ENCODE measurements around the gene TRIM38.
A peak's percentile ranks its signal among the peaks of the same experiment; 100 is the strongest.

TRIM38 gene

GRCh38 chr6:26025894-26026832 is 63.6 kb downstream of the TRIM38 start:
- Histone ChIP-seq H3K27ac (ENCODE audit: low read depth, low read length) (peak overlapping the region; percentile 93), H3K4me1 (ENCODE audit: control insufficient read depth in 1 of 2, insufficient read depth in 2 of 2, low read length in 2 of 2) (peaks cover 14 to 22% of the 10 kb centered on the region in 2 donors), H3K4me3 (ENCODE audit: low read depth in 1 of 2, low read length in 2 of 2) (peak overlapping the region; percentile 78 to 90), H3K9me3 (ENCODE audit: control insufficient read depth in 1 of 2, low read length in 2 of 2) (no peaks in the 10 kb centered on the region), H3K9ac (ENCODE audit: low read depth in 1 of 2, low read length in 2 of 2) (peak overlapping the region; percentile 85 to 91), H3K36me3 (ENCODE audit: control insufficient read depth in 1 of 2, insufficient read depth in 2 of 2, low read length in 2 of 2) (no peaks in the 10 kb centered on the region), H3K27me3 (ENCODE audit: control insufficient read depth in 1 of 2, insufficient read depth in 2 of 2, low read length in 2 of 2) (no peaks in the 10 kb centered on the region)

GRCh38 chr6:26026833-26027490 is 64.4 kb downstream of the TRIM38 start:
- H3K9ac ChIP-seq (ENCODE audit: low read depth in 1 of 2, low read length in 2 of 2), result peak overlapping the region; percentile 85 to 91

GRCh38 chr6:26027491-26028211 is 65.0 kb downstream of the TRIM38 start:
- Histone ChIP-seq H3K9me3 (ENCODE audit: control insufficient read depth in 1 of 2, low read length in 2 of 2) (no peaks in the 10 kb centered on the region), H3K36me3 (ENCODE audit: control insufficient read depth in 1 of 2, insufficient read depth in 2 of 2, low read length in 2 of 2) (no peaks in the 10 kb centered on the region), H3K4me1 (ENCODE audit: control insufficient read depth in 1 of 2, insufficient read depth in 2 of 2, low read length in 2 of 2) (peaks cover 15 to 27% of the 10 kb centered on the region in 2 donors), H3K4me3 (ENCODE audit: low read depth in 1 of 2, low read length in 2 of 2) (peak overlapping the region; percentile 78 to 90), H3K27me3 (ENCODE audit: control insufficient read depth in 1 of 2, insufficient read depth in 2 of 2, low read length in 2 of 2) (no peaks in the 10 kb centered on the region), H3K27ac (ENCODE audit: low read depth, low read length) (peak overlapping the region; percentile 46), H3K9ac (ENCODE audit: low read depth in 1 of 2, low read length in 2 of 2) (peak overlapping the region; percentile 85 to 91)

More at GRCh38 chr6:26026833-26027490, 64.4 kb downstream of the TRIM38 start:
- Histone ChIP-seq H3K4me1 (ENCODE audit: control insufficient read depth in 1 of 2, insufficient read depth in 2 of 2, low read length in 2 of 2) (peaks cover 10 to 29% of the 10 kb centered on the region in 2 donors), H3K27me3 (ENCODE audit: control insufficient read depth in 1 of 2, insufficient read depth in 2 of 2, low read length in 2 of 2) (no peaks in the 10 kb centered on the region), H3K9me3 (ENCODE audit: control insufficient read depth in 1 of 2, low read length in 2 of 2) (no peaks in the 10 kb centered on the region), H3K36me3 (ENCODE audit: control insufficient read depth in 1 of 2, insufficient read depth in 2 of 2, low read length in 2 of 2) (no peaks in the 10 kb centered on the region), H3K4me3 (ENCODE audit: low read depth in 1 of 2, low read length in 2 of 2) (peak overlapping the region; percentile 78 to 90), H3K27ac (ENCODE audit: low read depth, low read length) (peak overlapping the region; percentile 93)

- H3K4me1 ChIP-seq (ENCODE audit: control insufficient read depth in 1 of 2, insufficient read depth in 2 of 2, low read length in 2 of 2), result peaks cover 19 to 31% of the 10 kb centered on the region in 2 donors
- no peak overlapping the region for H3K4me3 ChIP-seq (ENCODE audit: low read depth in 1 of 2, low read length in 2 of 2)
Observed at GRCh38 chr6:26028212-26028745, 65.7 kb downstream of the TRIM38 start.

GRCh38 chr6:26028746-26029569 is 66.4 kb downstream of the TRIM38 start:
- H3K9me3 ChIP-seq (ENCODE audit: control insufficient read depth in 1 of 2, low read length in 2 of 2), result no peaks in the 10 kb centered on the region
- no peak overlapping the region for H3K9ac ChIP-seq (ENCODE audit: low read depth in 1 of 2, low read length in 2 of 2)
- no peak overlapping the region for H3K4me3 ChIP-seq (ENCODE audit: low read depth in 1 of 2, low read length in 2 of 2)
- no peaks in the 10 kb centered on the region for H3K27me3 ChIP-seq (ENCODE audit: control insufficient read depth in 1 of 2, insufficient read depth in 2 of 2, low read length in 2 of 2)
- H3K27ac ChIP-seq (ENCODE audit: low read depth, low read length), result no peak overlapping the region
- H3K36me3 ChIP-seq (ENCODE audit: control insufficient read depth in 1 of 2, insufficient read depth in 2 of 2, low read length in 2 of 2), result no peaks in the 10 kb centered on the region
- H3K4me1 ChIP-seq (ENCODE audit: control insufficient read depth in 1 of 2, insufficient read depth in 2 of 2, low read length in 2 of 2), result peaks cover 19 to 31% of the 10 kb centered on the region in 2 donors

More at GRCh38 chr6:26028212-26028745, 65.7 kb downstream of the TRIM38 start:
- H3K9me3 ChIP-seq (ENCODE audit: control insufficient read depth in 1 of 2, low read length in 2 of 2), result no peaks in the 10 kb centered on the region
- H3K27ac ChIP-seq (ENCODE audit: low read depth, low read length), result no peak overlapping the region
- H3K9ac ChIP-seq (ENCODE audit: low read depth in 1 of 2, low read length in 2 of 2), result no peak overlapping the region
- no peaks in the 10 kb centered on the region for H3K27me3 ChIP-seq (ENCODE audit: control insufficient read depth in 1 of 2, insufficient read depth in 2 of 2, low read length in 2 of 2)
- no peaks in the 10 kb centered on the region for H3K36me3 ChIP-seq (ENCODE audit: control insufficient read depth in 1 of 2, insufficient read depth in 2 of 2, low read length in 2 of 2)

GRCh38 chr6:26029570-26029856 is 66.9 kb downstream of the TRIM38 start:
- Histone ChIP-seq H3K4me1 (ENCODE audit: control insufficient read depth in 1 of 2, insufficient read depth in 2 of 2, low read length in 2 of 2) (peaks cover 22 to 31% of the 10 kb centered on the region in 2 donors), H3K36me3 (ENCODE audit: control insufficient read depth in 1 of 2, insufficient read depth in 2 of 2, low read length in 2 of 2) (no peaks in the 10 kb centered on the region)

GRCh38 chr6:26029857-26030653 is 67.5 kb downstream of the TRIM38 start:
- H3K27me3 ChIP-seq (ENCODE audit: control insufficient read depth in 1 of 2, insufficient read depth in 2 of 2, low read length in 2 of 2), result no peaks in the 10 kb centered on the region
- H3K4me3 ChIP-seq (ENCODE audit: low read depth in 1 of 2, low read length in 2 of 2), result no peak overlapping the region
- H3K27ac ChIP-seq (ENCODE audit: low read depth, low read length), result no peak overlapping the region
- H3K9me3 ChIP-seq (ENCODE audit: control insufficient read depth in 1 of 2, low read length in 2 of 2), result no peaks in the 10 kb centered on the region
- H3K9ac ChIP-seq (ENCODE audit: low read depth in 1 of 2, low read length in 2 of 2), result no peak overlapping the region
- no peaks in the 10 kb centered on the region for H3K36me3 ChIP-seq (ENCODE audit: control insufficient read depth in 1 of 2, insufficient read depth in 2 of 2, low read length in 2 of 2)
- peaks cover 22 to 31% of the 10 kb centered on the region in 2 donors for H3K4me1 ChIP-seq (ENCODE audit: control insufficient read depth in 1 of 2, insufficient read depth in 2 of 2, low read length in 2 of 2)

More at GRCh38 chr6:26029570-26029856, 66.9 kb downstream of the TRIM38 start:
- Histone ChIP-seq H3K27me3 (ENCODE audit: control insufficient read depth in 1 of 2, insufficient read depth in 2 of 2, low read length in 2 of 2) (no peaks in the 10 kb centered on the region), H3K4me3 (ENCODE audit: low read depth in 1 of 2, low read length in 2 of 2) (no peak overlapping the region), H3K9ac (ENCODE audit: low read depth in 1 of 2, low read length in 2 of 2) (no peak overlapping the region), H3K27ac (ENCODE audit: low read depth, low read length) (no peak overlapping the region), H3K9me3 (ENCODE audit: control insufficient read depth in 1 of 2, low read length in 2 of 2) (no peaks in the 10 kb centered on the region)

GRCh38 chr6:26030716-26031115 is 68.1 kb downstream of the TRIM38 start:
- Histone ChIP-seq H3K9ac (ENCODE audit: low read depth in 1 of 2, low read length in 2 of 2) (no peak overlapping the region), H3K36me3 (ENCODE audit: control insufficient read depth in 1 of 2, insufficient read depth in 2 of 2, low read length in 2 of 2) (no peaks in the 10 kb centered on the region), H3K9me3 (ENCODE audit: control insufficient read depth in 1 of 2, low read length in 2 of 2) (no peaks in the 10 kb centered on the region), H3K4me1 (ENCODE audit: control insufficient read depth in 1 of 2, insufficient read depth in 2 of 2, low read length in 2 of 2) (peaks cover 18 to 25% of the 10 kb centered on the region in 2 donors), H3K27ac (ENCODE audit: low read depth, low read length) (no peak overlapping the region), H3K4me3 (ENCODE audit: low read depth in 1 of 2, low read length in 2 of 2) (no peak overlapping the region), H3K27me3 (ENCODE audit: control insufficient read depth in 1 of 2, insufficient read depth in 2 of 2, low read length in 2 of 2) (no peaks in the 10 kb centered on the region)
